Nephron (organoid): ENCODE results near the gene CEACAM19.

Experiments
- H3K27ac Mint-ChIP-seq, 3 experiments: 2 replicates each; pipeline ENCODE4 v1.8.0; 2020; ENCODE audit warnings: mixed read lengths in 3 of 3, mild to moderate bottlenecking in 2 of 3, moderate library complexity in 1 of 3
- H3K27me3 Mint-ChIP-seq: 2 replicates; pipeline ENCODE4 v1.8.0; 2021; ENCODE audit warnings: low read depth, mild to moderate bottlenecking, moderate library complexity, mixed read lengths
- H3K36me3 Mint-ChIP-seq: 2 replicates; pipeline ENCODE4 v1.8.0; 2020; ENCODE audit warnings: low read depth, mixed read lengths
- H3K4me1 Mint-ChIP-seq: 2 replicates; pipeline ENCODE4 v1.8.0; 2020; ENCODE audit warnings: mixed read lengths
- H3K4me3 Mint-ChIP-seq, 3 experiments: 2 replicates each; pipeline ENCODE4 v1.8.0; 2020; ENCODE audit warnings: mild to moderate bottlenecking in 3 of 3, mixed read lengths in 3 of 3, moderate library complexity in 2 of 3
- H3K9me3 Mint-ChIP-seq: 2 replicates; pipeline ENCODE4 v1.8.0; 2020; ENCODE audit warnings: mixed read lengths
- TF ChIP-seq, protein P1 (sequence below), 3 experiments: fragments of 200-600 bp; sonication (generic); IDR thresholded peaks; one replicate each; pipeline ENCODE4 v1.5.0; 2021; ENCODE audit warnings: antibody characterized with exemption in 3 of 3; ENCODE audit not compliant: unreplicated experiment in 3 of 3

The CEACAM19 gene

GRCh38 chr19:44729516-44730033, 58.3 kb downstream of the CEACAM19 start:
- Mint-ChIP-seq H3K4me3 (no peak overlapping the region), H3K36me3 (no peaks in the 10 kb centered on the region), H3K27ac (no peak overlapping the region), H3K27me3 (peaks cover 19% of the 10 kb centered on the region), H3K9me3 (no peaks in the 10 kb centered on the region), H3K4me1 (peaks cover 3% of the 10 kb centered on the region)
- TF ChIP-seq, protein P1, sequence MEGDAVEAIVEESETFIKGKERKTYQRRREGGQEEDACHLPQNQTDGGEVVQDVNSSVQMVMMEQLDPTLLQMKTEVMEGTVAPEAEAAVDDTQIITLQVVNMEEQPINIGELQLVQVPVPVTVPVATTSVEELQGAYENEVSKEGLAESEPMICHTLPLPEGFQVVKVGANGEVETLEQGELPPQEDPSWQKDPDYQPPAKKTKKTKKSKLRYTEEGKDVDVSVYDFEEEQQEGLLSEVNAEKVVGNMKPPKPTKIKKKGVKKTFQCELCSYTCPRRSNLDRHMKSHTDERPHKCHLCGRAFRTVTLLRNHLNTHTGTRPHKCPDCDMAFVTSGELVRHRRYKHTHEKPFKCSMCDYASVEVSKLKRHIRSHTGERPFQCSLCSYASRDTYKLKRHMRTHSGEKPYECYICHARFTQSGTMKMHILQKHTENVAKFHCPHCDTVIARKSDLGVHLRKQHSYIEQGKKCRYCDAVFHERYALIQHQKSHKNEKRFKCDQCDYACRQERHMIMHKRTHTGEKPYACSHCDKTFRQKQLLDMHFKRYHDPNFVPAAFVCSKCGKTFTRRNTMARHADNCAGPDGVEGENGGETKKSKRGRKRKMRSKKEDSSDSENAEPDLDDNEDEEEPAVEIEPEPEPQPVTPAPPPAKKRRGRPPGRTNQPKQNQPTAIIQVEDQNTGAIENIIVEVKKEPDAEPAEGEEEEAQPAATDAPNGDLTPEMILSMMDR (IDR thresholded peaks at IDR 0.05; ENCODE audit: unreplicated experiment in 3 of 3) = no peak

GRCh38 chr19:44731081-44731480, 59.8 kb downstream of the CEACAM19 start:
- peaks cover 13% of the 10 kb centered on the region for H3K27me3 Mint-ChIP-seq
- no peaks in the 10 kb centered on the region for H3K4me1 Mint-ChIP-seq
- H3K36me3 Mint-ChIP-seq = no peaks in the 10 kb centered on the region
- H3K9me3 Mint-ChIP-seq = no peaks in the 10 kb centered on the region
- TF ChIP-seq, protein P1 (IDR thresholded peaks at IDR 0.05; ENCODE audit: unreplicated experiment in 3 of 3) = no peak
- H3K27ac Mint-ChIP-seq = no peak overlapping the region
- H3K4me3 Mint-ChIP-seq = no peak overlapping the region

DNA sequence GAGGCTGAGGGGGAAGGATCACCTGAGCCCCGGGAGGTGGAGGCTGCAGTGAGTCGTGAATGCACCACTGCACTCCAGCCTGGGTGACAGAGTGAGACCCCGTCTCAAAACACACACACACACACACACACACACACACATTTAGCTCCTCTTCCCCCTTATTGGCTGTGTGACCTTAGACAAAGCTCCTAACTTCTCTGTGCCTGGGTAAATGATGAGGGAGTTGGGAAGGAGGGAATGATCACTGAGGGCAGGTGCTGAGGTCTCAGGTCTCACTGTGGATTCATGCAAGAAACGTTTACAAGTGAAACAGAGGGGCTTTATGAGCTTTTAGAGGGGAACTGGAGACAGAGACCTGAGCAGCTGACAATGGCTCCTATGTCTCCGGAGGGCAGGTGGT, 60.3 kb downstream of the CEACAM19 start:
- Mint-ChIP-seq H3K4me1 (no peaks in the 10 kb centered on the region), H3K27me3 (peaks cover 13% of the 10 kb centered on the region), H3K27ac (no peak overlapping the region), H3K4me3 (no peak overlapping the region), H3K36me3 (no peaks in the 10 kb centered on the region), H3K9me3 (no peaks in the 10 kb centered on the region)
- TF ChIP-seq, protein P1 (IDR thresholded peaks at IDR 0.05; ENCODE audit: unreplicated experiment in 3 of 3) = no peak

GRCh38 chr19:44732235-44733014, 61.1 kb downstream of the CEACAM19 start:
- Mint-ChIP-seq H3K9me3 (no peaks in the 10 kb centered on the region), H3K27ac (no peak overlapping the region), H3K36me3 (no peaks in the 10 kb centered on the region), H3K4me3 (no peak overlapping the region), H3K4me1 (peaks cover 5% of the 10 kb centered on the region), H3K27me3 (peaks cover 13% of the 10 kb centered on the region)
- TF ChIP-seq, protein P1 (IDR thresholded peaks at IDR 0.05; ENCODE audit: unreplicated experiment in 3 of 3) = no peak
